K562 (cell line): Measurements from ENCODE around the gene ADRA1B. TPM values are rescaled to one million over a fixed set of nuclear protein-coding genes. Genes with fewer than 3 reads are reported as not detected.

Experiments
- ATAC-seq: fragments of 200-7000 bp; cut with Tn5 transposase; 3 replicates; pipeline ENCODE4 v1.9.1; 2020; ENCODE audit warnings: moderate library complexity
- BruUV-seq: library from RNA; stranded (reverse); fragments of 400-500 nt; replicated peaks from 2 replicates; lab custom pipeline; 2021; lab: Mats Ljungman, UMichigan
- CTCF ChIA-PET: fragments of 300-600 bp; formaldehyde crosslinking; extraction: SDS; loops from one replicate; lab custom pipeline; 2021; ENCODE audit warnings: low intra/inter-chr PET ratio; lab: Yijun Ruan, JAX
- POLR2A ChIA-PET: fragments of 300-600, 350-650 bp; sonication (Branson Sonifier 250); formaldehyde crosslinking; extraction: SDS; loops from one replicate; lab custom pipeline; 2021; ENCODE audit warnings: antibody characterized with exemption, inconsistent platforms; lab: Yijun Ruan, JAX
- DNase-seq, 4 experiments: peaks; one replicate each; pipeline versions ENCODE4 v3.0.0 to v3.0.0-alpha.2; 2011 to 2018; ENCODE audit warnings: low spot score in 3 of 4, mixed read lengths in 3 of 4; ENCODE audit errors: extremely low read depth in 1 of 4
- FAIRE-seq: peaks from 2 replicates; lab custom pipeline; 2011; peaks lifted over from hg19 to GRCh38; lab: Jason Lieb, UNC
- H2AFZ ChIP-seq: 2 replicates; pipeline ENCODE4 v1.6.0; 2011; ENCODE audit warnings: low read depth, low read length, control low read depth, inconsistent platforms
- H3K27ac ChIP-seq: fragments of 200-600 bp; 3 replicates; pipeline ENCODE4 v1.8.0; 2011; ENCODE audit warnings: low read depth, mild to moderate bottlenecking, control low read depth, inconsistent platforms, low read length, moderate library complexity, mixed read lengths; ENCODE audit errors: extremely low read depth
- H3K27me3 ChIP-seq, 2 experiments: fragments of 300-600 bp in 1 of 2; 2 replicates in 1 of 2; 3 replicates in 1 of 2; pipeline versions ENCODE4 v1.6.0 to v1.8.0; 2011; ENCODE audit warnings: inconsistent platforms in 2 of 2, low read length in 2 of 2, mild to moderate bottlenecking in 1 of 2, mixed read lengths in 1 of 2, moderate library complexity in 1 of 2; ENCODE audit not compliant: control insufficient read depth in 2 of 2, insufficient read depth in 2 of 2
- H3K36me3 ChIP-seq: fragments of 300-600 bp; 3 replicates; pipeline ENCODE4 v1.8.0; 2011; ENCODE audit warnings: mild to moderate bottlenecking, low read length, inconsistent platforms; ENCODE audit not compliant: control insufficient read depth, insufficient read depth
- H3K4me1 ChIP-seq, 2 experiments: fragments of 200-600 bp in 1 of 2; replicated peaks in 1 of 2; 2 replicates in 1 of 2; 3 replicates in 1 of 2; pipeline versions ENCODE4 v1.5.1 to v1.8.0; 2011; ENCODE audit warnings: inconsistent platforms in 2 of 2, low read length in 2 of 2, mild to moderate bottlenecking in 1 of 2, mixed read lengths in 1 of 2, moderate library complexity in 1 of 2; ENCODE audit not compliant: control insufficient read depth in 2 of 2, insufficient read depth in 2 of 2
- H3K4me2 ChIP-seq: 2 replicates; pipeline ENCODE4 v1.6.1; 2011; ENCODE audit warnings: low read length, control low read depth, inconsistent platforms, mixed read lengths; ENCODE audit not compliant: insufficient read depth
- H3K4me3 ChIP-seq: fragments of 200-600 bp; sonication (generic), shearing (Covaris generic); 2 replicates; pipeline ENCODE4 v1.5.1; 2016; ENCODE audit warnings: control low read depth, inconsistent platforms
- H3K79me2 ChIP-seq: fragments of 200-600 bp; 3 replicates; pipeline ENCODE4 v1.8.0; 2011; ENCODE audit warnings: low read length, inconsistent platforms; ENCODE audit not compliant: control insufficient read depth, insufficient read depth
- H3K9ac ChIP-seq, 2 experiments: 2 replicates each; pipeline versions ENCODE4 v1.6.0 to v1.6.1; 2011; ENCODE audit warnings: low read depth in 2 of 2, low read length in 2 of 2, control low read depth in 1 of 2, inconsistent platforms in 1 of 2, mild to moderate bottlenecking in 1 of 2, mixed read lengths in 1 of 2; ENCODE audit not compliant: insufficient read depth in 1 of 2
- H3K9me1 ChIP-seq: one replicate; pipeline ENCODE4 v1.6.0; 2011; ENCODE audit warnings: inconsistent platforms, mild to moderate bottlenecking, low read length, moderate library complexity; ENCODE audit not compliant: control insufficient read depth, insufficient read depth
- H3K9me3 ChIP-seq: replicated peaks from 2 replicates; pipeline ENCODE4 v1.5.1; 2011; ENCODE audit warnings: low read depth, low read length, inconsistent platforms; ENCODE audit not compliant: control insufficient read depth, insufficient read depth
- H4K20me1 ChIP-seq: replicated peaks from 2 replicates; pipeline ENCODE4 v1.6.1; 2011; ENCODE audit warnings: low read length, inconsistent platforms, mixed read lengths; ENCODE audit not compliant: control insufficient read depth, insufficient read depth
- C11orf30 ChIP-seq: fragments of 450-650 bp; IDR thresholded peaks from 2 replicates; pipeline ENCODE4 v1.6.1; 2016; ENCODE audit warnings: low read depth, mild to moderate bottlenecking
- MAFG ChIP-seq: fragments of 450-650 bp; conservative IDR thresholded peaks from 2 replicates; pipeline ENCODE4 v1.6.1; 2016; ENCODE audit warnings: missing genetic modification characterization, missing compliant biosample characterization
- NCOR1 ChIP-seq: fragments of 450-650 bp; IDR thresholded peaks from 2 replicates; pipeline ENCODE4 v1.6.1; 2016; ENCODE audit warnings: mild to moderate bottlenecking, moderate library complexity
- NR0B1 ChIP-seq: fragments of 450-650 bp; IDR thresholded peaks from one replicate; pipeline ENCODE4 v1.6.1; 2018; ENCODE audit warnings: mild to moderate bottlenecking, moderate library complexity; ENCODE audit not compliant: partially characterized antibody
- SIX5 ChIP-seq, 2 experiments: IDR thresholded peaks; 2 replicates each; pipeline ENCODE4 v1.6.1; 2011; ENCODE audit warnings: low read length in 2 of 2, borderline replicate concordance in 1 of 2, low read depth in 1 of 2, mild to moderate bottlenecking in 1 of 2, moderate library complexity in 1 of 2; ENCODE audit not compliant: insufficient read depth in 1 of 2
- ZNF316 ChIP-seq: fragments of 450-650 bp; IDR thresholded peaks from 2 replicates; pipeline ENCODE4 v1.6.1; 2016
- ZNF41 ChIP-seq: fragments of 250-450 bp; sonication (Bioruptor Pico); conservative IDR thresholded peaks from 2 replicates; pipeline ENCODE4 v1.4.0; 2020; ENCODE audit warnings: mild to moderate bottlenecking
- ZNF592 ChIP-seq: fragments of 450-650 bp; IDR thresholded peaks from 2 replicates; pipeline ENCODE4 v1.6.1; 2017; ENCODE audit warnings: antibody characterized with exemption, mild to moderate bottlenecking
- WGBS: fragments of 100-300 bp; shearing (Covaris generic); methylation state at CpG from one replicate; pipeline ENCODE4 v1.1.6; 2016; ENCODE audit warnings: low coverage, mixed read lengths; ENCODE audit not compliant: insufficient coverage; ENCODE audit errors: missing lambda C conversion rate; 5-methylcytosine and 5-hydroxymethylcytosine counted together
- in situ Hi-C: fragments of 300-500 bp; cut with MboI; formaldehyde crosslinking; loops from 4 replicates; pipeline ENCODE4 v1.15.0; 2018; ENCODE audit warnings: inconsistent platforms, mixed read lengths
- intact Hi-C: fragments of 100-400 bp; cut with micrococcal nuclease; formaldehyde crosslinking; loops from 2 replicates; pipeline ENCODE4 v1.14.2; 2022
- polyA plus RNA-seq, 8 experiments: library from polyadenylated mRNA; depleted of rRNA in 4 of 8; stranded (reverse) in 5 of 8; unstranded in 3 of 8; fragments of >200 nt; fragmentation: Nextera tagmentation in 2 of 8; fragmentation: Illumina TruSeq in 1 of 8; extraction: Ambion mirVana in 2 of 8; extraction: Trizol in 1 of 8; gene quantifications; 2 replicates each; pipeline versions ENCODE4 v1.2.1 to v1.2.3, GENCODE V29; 2011 to 2014; ENCODE audit warnings: inconsistent platforms in 1 of 8, missing spikeins in 1 of 8
- total RNA-seq, 7 experiments: library from RNA; depleted of rRNA in 6 of 7; stranded (reverse); fragments of >200 nt in 6 of 7; fragmentation: Illumina TruSeq in 2 of 7; extraction: Trizol in 2 of 7; gene quantifications; 2 replicates each; pipeline versions ENCODE4 v1.2.1 to v1.2.3, GENCODE V29; 2011 to 2021; ENCODE audit warnings: low replicate concordance in 1 of 7

ADRA1B gene
- total and polyA plus RNA-seq, 9 of the 15 experiments (the other 6 are each of a cell fraction or from before 2014, with no cell fraction given) = not detected

GRCh38 chr5:159961176-159962160 lies 45.2 kb downstream of the ADRA1B start:
- Histone ChIP-seq H3K36me3 (no peaks in the 10 kb centered on the region), H3K4me3 (no peak overlapping the region), H3K27me3 (peaks cover 0 to 15% of the 10 kb centered on the region in 2 experiments; a peak in 2 of 5 replicates), H3K4me1 (no peaks in the 10 kb centered on the region), H4K20me1 (no peaks in the 10 kb centered on the region), H3K9me3 (no peaks in the 10 kb centered on the region), H3K27ac (no peak overlapping the region), H3K79me2 (no peaks in the 10 kb centered on the region), H3K4me2 (no peak overlapping the region), H3K9me1 (no peaks in the 10 kb centered on the region), H2AFZ (no peak overlapping the region), H3K9ac (no peak overlapping the region)
- WGBS = 3% methylated on average over 8 of the region's 8 CpGs
- ATAC-seq (no peak), DNase-seq (no peak), FAIRE-seq (no peak)
- TF ChIP-seq ZNF316 (peak; percentile 37; the same call in 1 of the 2 replicates), NCOR1 (no peak), C11orf30 (peak; percentile 39; the same call in 1 of the 2 replicates), MAFG (peak; percentile 19; the same call in 1 of the 2 replicates)
- CTCF ChIA-PET = no interaction called here
- intact Hi-C loops (no loop called here), in situ Hi-C loops (no loop called here)
- no TSS peak for BruUV-seq
- POLR2A ChIA-PET = no interaction called here

GRCh38 chr5:159962214-159962613 lies 45.9 kb downstream of the ADRA1B start:
- WGBS = 2% methylated on average over 4 of the region's 4 CpGs
- intact Hi-C loops (no loop called here), in situ Hi-C loops (no loop called here)
- Histone ChIP-seq H3K4me2 (no peak overlapping the region), H3K36me3 (no peaks in the 10 kb centered on the region), H3K9ac (no peak overlapping the region), H3K4me3 (no peak overlapping the region), H3K9me1 (no peaks in the 10 kb centered on the region), H3K9me3 (no peaks in the 10 kb centered on the region), H3K27me3 (peaks cover 0 to 15% of the 10 kb centered on the region in 2 experiments; a peak in 2 of 5 replicates), H3K79me2 (no peaks in the 10 kb centered on the region), H2AFZ (no peak overlapping the region), H4K20me1 (no peaks in the 10 kb centered on the region), H3K4me1 (no peaks in the 10 kb centered on the region), H3K27ac (no peak overlapping the region)
- ChIA-PET CTCF (no interaction called here), POLR2A (no interaction called here)
- no TSS peak for BruUV-seq
- FAIRE-seq (no peak), ATAC-seq (no peak), DNase-seq (no peak)
- TF ChIP-seq ZNF41 (CRISPR knock-in tag) (no peak), SIX5 (IDR thresholded peaks at IDR 0.05; ENCODE audit: borderline replicate concordance in 1 of 2, insufficient read depth in 1 of 2, low read depth in 1 of 2, low read length in 2 of 2) (no peak), ZNF592 (no peak), NR0B1 (no peak)
